ENCODE data around the gene C19orf12.
"Not testable (repeated sequence)": the region's sequence is repeated elsewhere in the genome, so short reads cannot be mapped to it uniquely, and the experiment has no call there.

DNA sequence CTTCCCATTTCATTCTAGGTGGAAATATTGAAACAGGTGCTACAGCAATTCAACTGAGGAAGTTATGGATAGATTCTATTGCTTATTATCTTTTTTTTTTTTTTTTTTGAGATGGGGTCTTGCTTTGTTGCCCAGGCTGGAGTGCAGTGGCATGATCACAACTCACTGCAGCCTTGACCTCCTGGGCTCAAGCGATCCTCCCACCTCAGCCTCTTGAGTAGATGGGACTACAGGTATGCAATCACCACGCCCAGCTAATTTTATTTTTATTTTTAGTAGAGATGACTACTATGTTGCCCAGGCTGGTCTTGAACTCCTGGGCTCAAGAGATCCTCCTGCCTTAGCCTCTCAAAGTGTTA is 5.6 kb downstream of the C19orf12 start:
- TF ChIP-seq CTCF (IDR thresholded peaks at IDR 0.05; ENCODE audit: low read length); EZH2 (IDR thresholded peaks at IDR 0.05; ENCODE audit: borderline replicate concordance, low read length): not testable (repeated sequence)

Data from OCI-LY1 (cell line).